HL-60/S4 treated with retinoic acid at 250 ng/mL for 4 days and 3 days (cell line): ENCODE results near the gene EARS2.
"Not testable (repeated sequence)": the region's sequence is repeated elsewhere in the genome, so short reads cannot be mapped to it uniquely, and the experiment has no call there.

ENCODE experiments used
- in situ Hi-C: fragments of 300-500 bp; cut with MboI; formaldehyde crosslinking; loops from 2 replicates; pipeline ENCODE4 v1.7.0; 2022; ENCODE audit warnings: low sequenced_read_pairs

The EARS2 gene

GRCh38 chr16:23485257-23485614, 71.9 kb downstream of the EARS2 start:
- in situ Hi-C loops: no loop called here

- in situ Hi-C loops: no loop called here
Measured at GRCh38 chr16:23484510-23485256, 72.5 kb downstream of the EARS2 start.

GRCh38 chr16:23483492-23483891, 73.7 kb downstream of the EARS2 start:
- in situ Hi-C loops: not testable (repeated sequence)

GRCh38 chr16:23482778-23483177, 74.4 kb downstream of the EARS2 start:
- in situ Hi-C loops: no loop called here

- in situ Hi-C loops: no loop called here
Measured at GRCh38 chr16:23480257-23480656, 76.9 kb downstream of the EARS2 start.

GRCh38 chr16:23479138-23479537, 78.0 kb downstream of the EARS2 start:
- in situ Hi-C loops: no loop called here

- in situ Hi-C loops: no loop called here
Measured at GRCh38 chr16:23478566-23478965, 78.6 kb downstream of the EARS2 start.

GRCh38 chr16:23476289-23476688, 80.9 kb downstream of the EARS2 start:
- in situ Hi-C loops: no loop called here
